Measurements from ENCODE around the gene OR4D11. TPM values are rescaled to one million over a fixed set of nuclear protein-coding genes. Genes with fewer than 3 reads are reported as not detected.

OR4D11 gene
- total RNA-seq, 1 donor from 2014 or later, result not detected

GRCh38 chr11:59520741-59521140 is 17.4 kb downstream of the OR4D11 start:
- no peaks in the 10 kb centered on the region for H3K4me1 ChIP-seq
- H3K9me3 ChIP-seq, result no peaks in the 10 kb centered on the region
- H3K36me3 ChIP-seq, result no peaks in the 10 kb centered on the region
- H3K27ac ChIP-seq, result no peak overlapping the region
- intact Hi-C loops (cut with DNase I), result no loop called here
- TF ChIP-seq CTCF (IDR thresholded peaks at IDR 0.05), result no peak
- H3K27me3 ChIP-seq, result no peaks in the 10 kb centered on the region
- no peak overlapping the region for H3K4me3 ChIP-seq
- no peak for DNase-seq (ENCODE audit: low spot score in 2 of 2)

GRCh38 chr11:59523541-59523940 is 20.2 kb downstream of the OR4D11 start:
- no peak for TF ChIP-seq CTCF (IDR thresholded peaks at IDR 0.05)
- Histone ChIP-seq H3K9me3 (no peaks in the 10 kb centered on the region), H3K4me1 (no peaks in the 10 kb centered on the region), H3K27ac (no peak overlapping the region), H3K27me3 (no peaks in the 10 kb centered on the region), H3K4me3 (no peak overlapping the region), H3K36me3 (no peaks in the 10 kb centered on the region)
- intact Hi-C loops (cut with DNase I), result no loop called here
- DNase-seq (ENCODE audit: low spot score in 2 of 2), result no peak

GRCh38 chr11:59528711-59529110 is 25.3 kb downstream of the OR4D11 start:
- no peak for TF ChIP-seq CTCF (IDR thresholded peaks at IDR 0.05)
- intact Hi-C loops (cut with DNase I), result no loop called here
- no peak for DNase-seq (ENCODE audit: low spot score in 2 of 2)
- Histone ChIP-seq H3K9me3 (no peaks in the 10 kb centered on the region), H3K27ac (no peak overlapping the region), H3K4me1 (no peaks in the 10 kb centered on the region), H3K36me3 (no peaks in the 10 kb centered on the region), H3K27me3 (no peaks in the 10 kb centered on the region), H3K4me3 (no peak overlapping the region)

- DNase-seq (ENCODE audit: low spot score in 2 of 2), result no peak
Observed at GRCh38 chr11:59532620-59533019, 29.2 kb downstream of the OR4D11 start.

GRCh38 chr11:59534676-59535075 is 31.3 kb downstream of the OR4D11 start:
- Histone ChIP-seq H3K36me3 (no peaks in the 10 kb centered on the region), H3K27ac (no peak overlapping the region), H3K9me3 (no peaks in the 10 kb centered on the region), H3K4me1 (no peaks in the 10 kb centered on the region), H3K4me3 (no peak overlapping the region), H3K27me3 (no peaks in the 10 kb centered on the region)
- intact Hi-C loops (cut with DNase I), result loop anchor here (5.0 kb wide), 2 partner anchors 38 to 268 kb away; no protein-coding TSS in a partner anchor
- no peak for DNase-seq (ENCODE audit: low spot score in 2 of 2)
- no peak for TF ChIP-seq CTCF (IDR thresholded peaks at IDR 0.05)

More at GRCh38 chr11:59532620-59533019, 29.2 kb downstream of the OR4D11 start:
- TF ChIP-seq CTCF (IDR thresholded peaks at IDR 0.05), result no peak
- Histone ChIP-seq H3K9me3 (no peaks in the 10 kb centered on the region), H3K4me1 (no peaks in the 10 kb centered on the region), H3K27ac (no peak overlapping the region), H3K36me3 (no peaks in the 10 kb centered on the region), H3K27me3 (no peaks in the 10 kb centered on the region), H3K4me3 (no peak overlapping the region)
- intact Hi-C loops (cut with DNase I), result no loop called here
